H1 (cell line): ENCODE measurements around the gene HRH1. TPM values are rescaled to one million over a fixed set of nuclear protein-coding genes. Genes with fewer than 3 reads are reported as not detected.

Source experiments
- CTCF ChIA-PET: fragments of 300-600 bp; sonication (Branson Sonifier 250); formaldehyde crosslinking; loops from one replicate; lab custom pipeline; 2021; ENCODE audit not compliant: partially characterized antibody; lab: Charles Lee
- POLR2A ChIA-PET: fragments of 300-600 bp; sonication (Branson Sonifier 250); formaldehyde crosslinking; loops from one replicate; lab custom pipeline; 2021; ENCODE audit warnings: inconsistent platforms; ENCODE audit not compliant: partially characterized antibody; lab: Charles Lee
- DNase-seq, 2 experiments: peaks; one replicate each; pipeline versions ENCODE4 v3.0.0 to v3.0.0-alpha.2; 2010 to 2022; ENCODE audit warnings: low spot score in 2 of 2, low read depth in 1 of 2, mixed read lengths in 1 of 2
- FAIRE-seq: peaks from 2 replicates; lab custom pipeline; 2011; peaks lifted over from hg19 to GRCh38; lab: Jason Lieb, UNC
- H2AFZ ChIP-seq: 2 replicates; pipeline ENCODE4 v1.8.1; 2012; ENCODE audit warnings: low read length, inconsistent platforms
- H2AK5ac ChIP-seq: 2 replicates; pipeline ENCODE4 v1.6.1; 2013; ENCODE audit warnings: low read depth, low read length
- H2BK120ac ChIP-seq: replicated peaks from 2 replicates; pipeline ENCODE3; 2013; ENCODE audit warnings: low read depth, low read length, inconsistent platforms
- H2BK12ac ChIP-seq: 2 replicates; pipeline ENCODE4 v1.6.1; 2013; ENCODE audit warnings: low read depth, low read length
- H2BK15ac ChIP-seq: 2 replicates; pipeline ENCODE4 v1.6.1; 2013; ENCODE audit warnings: low read length
- H2BK20ac ChIP-seq: 2 replicates; pipeline ENCODE4 v1.6.1; 2013; ENCODE audit warnings: low read length
- H2BK5ac ChIP-seq: 2 replicates; pipeline ENCODE4 v1.6.1; 2013; ENCODE audit warnings: low read depth, low read length
- H3K14ac ChIP-seq: 2 replicates; pipeline ENCODE4 v1.6.1; 2013; ENCODE audit warnings: inconsistent platforms; ENCODE audit not compliant: insufficient read length
- H3K18ac ChIP-seq: 2 replicates; pipeline ENCODE4 v1.6.1; 2013; ENCODE audit warnings: low read length; ENCODE audit errors: extremely low read depth
- H3K23ac ChIP-seq: 2 replicates; pipeline ENCODE4 v1.6.1; 2013; ENCODE audit warnings: inconsistent platforms; ENCODE audit not compliant: insufficient read length
- H3K23me2 ChIP-seq: 2 replicates; pipeline ENCODE4 v1.6.1; 2013; ENCODE audit warnings: low read depth, low read length
- H3K27ac ChIP-seq: 2 replicates; pipeline ENCODE4 v1.6.1; 2011; ENCODE audit warnings: low read depth, low read length, inconsistent platforms
- H3K27me3 ChIP-seq, 4 experiments: replicated peaks in 1 of 4; 1 replicate in 1 of 4; 2 replicates in 3 of 4; pipeline versions ENCODE4 v1.6.1 to v1.8.1; 2011 to 2013; ENCODE audit warnings: low read length in 3 of 4, mild to moderate bottlenecking in 3 of 4, inconsistent platforms in 2 of 4, mixed read lengths in 2 of 4, moderate library complexity in 1 of 4; ENCODE audit not compliant: control insufficient read depth in 3 of 4, insufficient read depth in 3 of 4; ENCODE audit errors: extremely low read depth in 1 of 4
- H3K36me3 ChIP-seq, 4 experiments: 2 replicates each; pipeline versions ENCODE4 v1.6.1 to v1.8.1; 2011 to 2013; ENCODE audit warnings: mild to moderate bottlenecking in 4 of 4, low read length in 3 of 4, moderate library complexity in 2 of 4, control low read depth in 1 of 4, inconsistent platforms in 1 of 4; ENCODE audit not compliant: insufficient read depth in 4 of 4, control insufficient read depth in 2 of 4
- H3K4ac ChIP-seq: replicated peaks from 2 replicates; pipeline ENCODE3; 2013; ENCODE audit warnings: low read length, low read depth, mixed read lengths, inconsistent platforms; ENCODE audit not compliant: insufficient read length
- H3K4me1 ChIP-seq, 4 experiments: replicated peaks in 1 of 4; 1 replicate in 1 of 4; 2 replicates in 3 of 4; pipeline versions ENCODE4 v1.6.1 to v1.8.1; 2011 to 2013; ENCODE audit warnings: low read length in 3 of 4, inconsistent platforms in 2 of 4, mixed read lengths in 1 of 4; ENCODE audit not compliant: insufficient read depth in 4 of 4, control insufficient read depth in 3 of 4
- H3K4me2 ChIP-seq, 2 experiments: 2 replicates each; pipeline versions ENCODE4 v1.6.1 to v1.8.1; 2011 to 2013; ENCODE audit warnings: low read depth in 2 of 2, low read length in 2 of 2, control low read depth in 1 of 2, inconsistent platforms in 1 of 2, mild to moderate bottlenecking in 1 of 2; ENCODE audit not compliant: insufficient read depth in 1 of 2
- H3K4me3 ChIP-seq, 4 experiments: fragments of 200-600, 300-600 bp in 1 of 4; sonication (generic), shearing (Covaris generic), sonication (Bioruptor Twin) in 1 of 4; 2 replicates each; pipeline versions ENCODE4 v1.5.1 to v1.8.1; 2011 to 2016; ENCODE audit warnings: low read length in 4 of 4, low read depth in 3 of 4, control low read depth in 2 of 4, inconsistent platforms in 2 of 4, mild to moderate bottlenecking in 2 of 4, mixed read lengths in 1 of 4, moderate library complexity in 1 of 4; ENCODE audit not compliant: insufficient read depth in 2 of 4; ENCODE audit errors: extremely low read depth in 1 of 4
- H3K56ac ChIP-seq: replicated peaks from 2 replicates; pipeline ENCODE3; 2013; ENCODE audit warnings: low read depth, mild to moderate bottlenecking, mixed read lengths, low read length, inconsistent platforms; ENCODE audit not compliant: insufficient read length
- H3K79me1 ChIP-seq: 2 replicates; pipeline ENCODE4 v1.6.1; 2013; ENCODE audit warnings: low read depth, low read length, control low read depth
- H3K79me2 ChIP-seq, 2 experiments: 2 replicates each; pipeline versions ENCODE4 v1.6.1 to v1.8.1; 2012 to 2013; ENCODE audit warnings: low read length in 2 of 2, mild to moderate bottlenecking in 2 of 2, inconsistent platforms in 1 of 2; ENCODE audit not compliant: insufficient read depth in 2 of 2, control insufficient read depth in 1 of 2
- H3K9ac ChIP-seq, 4 experiments: replicated peaks in 1 of 4; 1 replicate in 1 of 4; 2 replicates in 3 of 4; pipeline versions ENCODE4 v1.6.1 to v1.8.1; 2011 to 2013; ENCODE audit warnings: low read depth in 3 of 4, low read length in 3 of 4, control low read depth in 2 of 4, mild to moderate bottlenecking in 2 of 4, moderate library complexity in 2 of 4, inconsistent platforms in 1 of 4; ENCODE audit errors: extremely low read depth in 1 of 4
- H3K9me3 ChIP-seq, 2 experiments: 2 replicates each; pipeline versions ENCODE4 v1.6.1 to v1.8.1; 2012 to 2013; ENCODE audit warnings: mild to moderate bottlenecking in 2 of 2, moderate library complexity in 2 of 2, control low read depth in 1 of 2, inconsistent platforms in 1 of 2, low read depth in 1 of 2, low read length in 1 of 2, mixed read lengths in 1 of 2; ENCODE audit not compliant: insufficient read depth in 2 of 2
- H4K20me1 ChIP-seq, 2 experiments: replicated peaks in 1 of 2; 2 replicates each; pipeline versions ENCODE3 to v1.8.1; 2011 to 2013; ENCODE audit warnings: inconsistent platforms in 2 of 2, low read length in 2 of 2, mild to moderate bottlenecking in 1 of 2; ENCODE audit not compliant: insufficient read depth in 2 of 2, control insufficient read depth in 1 of 2
- H4K5ac ChIP-seq: 2 replicates; pipeline ENCODE4 v1.6.1; 2013; ENCODE audit warnings: low read length, low read depth, mixed read lengths, inconsistent platforms; ENCODE audit not compliant: insufficient read length
- H4K8ac ChIP-seq: 2 replicates; pipeline ENCODE4 v1.8.0; 2013; ENCODE audit warnings: mild to moderate bottlenecking, moderate library complexity, low read length, inconsistent platforms; ENCODE audit not compliant: insufficient read depth; ENCODE audit errors: extremely low read depth
- H4K91ac ChIP-seq: replicated peaks from 2 replicates; pipeline ENCODE3; 2013; ENCODE audit warnings: low read length, mixed read lengths, inconsistent platforms; ENCODE audit not compliant: insufficient read length
- CBX8 ChIP-seq: fragments of 300-800, 300-1000 bp; sonication (generic); IDR thresholded peaks from 2 replicates; pipeline ENCODE4 v1.7.1; 2016; ENCODE audit warnings: low read depth, low read length, borderline replicate concordance
- CHD1 ChIP-seq: IDR thresholded peaks from 2 replicates; pipeline ENCODE4 v1.6.1; 2012; ENCODE audit warnings: low read depth, low read length, improper control_type of control experiment
- KDM5A ChIP-seq: fragments of 200-600 bp; IDR thresholded peaks from 2 replicates; pipeline ENCODE4 v1.7.1; 2012; ENCODE audit warnings: mild to moderate bottlenecking, low read length, inconsistent platforms, mixed read lengths
- NRF1 ChIP-seq: IDR thresholded peaks from 2 replicates; pipeline ENCODE4 v1.6.1; 2011; ENCODE audit warnings: mild to moderate bottlenecking, low read depth, low read length, improper control_type of control experiment
- POLR2A ChIP-seq, 2 experiments: IDR thresholded peaks; 1 replicate in 1 of 2; 2 replicates in 1 of 2; pipeline ENCODE4 v1.6.1; 2011; ENCODE audit warnings: low read depth in 2 of 2, low read length in 2 of 2, mild to moderate bottlenecking in 2 of 2; ENCODE audit errors: control extremely low read depth in 1 of 2
- SIRT6 ChIP-seq: IDR thresholded peaks from one replicate; pipeline ENCODE4 v1.7.1; 2012; ENCODE audit warnings: low read length, inconsistent platforms
- SP2 ChIP-seq: IDR thresholded peaks from 2 replicates; pipeline ENCODE4 v1.6.1; 2012; ENCODE audit warnings: mild to moderate bottlenecking, low read length, inconsistent platforms
- TAF1 ChIP-seq: IDR thresholded peaks from 2 replicates; pipeline ENCODE4 v1.6.1; 2011; ENCODE audit warnings: mild to moderate bottlenecking, low read depth, low read length
- TEAD4 ChIP-seq: IDR thresholded peaks from 2 replicates; pipeline ENCODE4 v1.6.1; 2012; ENCODE audit warnings: low read depth, low read length, inconsistent platforms, mixed read lengths
- WGBS, 2 experiments: shearing (Covaris generic) in 1 of 2; methylation state at CpG; one replicate each; pipeline versions ENCODE4 v1.1.6 to v1.1.7; 2013 to 2015; ENCODE audit warnings: low lambda C conversion rate in 2 of 2, mixed read lengths in 2 of 2, inconsistent platforms in 1 of 2, low coverage in 1 of 2, missing lambda C conversion rate in 1 of 2; ENCODE audit not compliant: insufficient replicate concordance in 2 of 2, insufficient coverage in 1 of 2, insufficient read length in 1 of 2; ENCODE audit errors: extremely low coverage in 1 of 2, missing lambda C conversion rate in 1 of 2; 5-methylcytosine and 5-hydroxymethylcytosine counted together
- polyA plus RNA-seq, 7 experiments: library from polyadenylated mRNA; depleted of rRNA in 3 of 7; stranded (reverse) in 5 of 7; unstranded in 2 of 7; fragments of >200 nt in 5 of 7; fragments of 200-250 nt in 2 of 7; gene quantifications; 1 replicate in 5 of 7; 2 replicates in 1 of 7; 4 replicates in 1 of 7; pipeline versions ENCODE4 v1.2.1 to v1.2.3, GENCODE V29; 2011 to 2013; ENCODE audit warnings: missing spikeins in 2 of 7, mixed read lengths in 2 of 7
- total RNA-seq: library from RNA; stranded (reverse); fragmentation: NEBNext Ultra II Directional; extraction: Animal tissue kit (Norgen Biotek cat#: 25700); gene quantifications from 2 replicates; pipeline ENCODE4 v1.2.1, GENCODE V29; 2021
- TF ChIP-seq, protein P1 (sequence below): IDR thresholded peaks from 2 replicates; pipeline ENCODE4 v1.6.1; 2012; ENCODE audit warnings: low read length, inconsistent platforms

HRH1 gene
- total and polyA plus RNA-seq, 2 of the 8 experiments (the other 6 are each of a cell fraction or from before 2014, with no cell fraction given): 0.11 TPM; not detected in 1

DNA sequence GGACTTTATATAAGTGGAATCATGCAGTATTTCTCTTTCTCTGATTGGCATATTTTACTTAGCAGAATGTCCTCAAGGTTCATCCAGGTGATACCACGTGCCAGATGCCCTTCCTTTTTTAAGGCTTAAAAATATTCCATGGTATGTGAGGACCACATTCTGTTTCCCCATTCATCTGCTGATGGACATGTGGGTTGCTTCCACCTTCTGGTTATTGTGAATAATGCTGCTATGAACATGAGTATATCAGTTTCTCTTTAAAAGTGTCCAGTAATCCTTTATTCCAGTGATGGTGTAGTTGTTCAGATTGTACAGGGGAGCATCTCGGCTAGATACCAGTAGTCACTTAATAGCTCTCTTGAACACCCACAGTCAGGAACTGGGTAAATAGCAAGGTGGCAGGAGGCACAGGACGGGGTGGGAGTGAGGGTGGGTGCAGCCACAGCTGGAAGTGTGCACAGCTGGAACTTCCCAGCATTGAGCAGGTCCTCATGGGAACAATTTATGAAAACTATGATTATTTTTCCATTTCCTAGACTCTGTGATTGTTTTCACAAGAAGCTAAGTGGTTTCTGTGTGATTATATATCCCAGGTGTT lies 67.6 kb downstream of the HRH1 start:
- Histone ChIP-seq H2AFZ (no peak overlapping the region), H4K20me1 (no peaks in the 10 kb centered on the region), H3K27ac (no peak overlapping the region), H3K14ac (no peak overlapping the region), H2BK15ac (no peak overlapping the region), H4K91ac (no peak overlapping the region), H3K36me3 (no peaks in the 10 kb centered on the region), H3K56ac (no peak overlapping the region), H3K9ac (no peak overlapping the region), H2BK20ac (no peak overlapping the region), H3K79me1 (no peaks in the 10 kb centered on the region), H4K8ac (no peak overlapping the region), H3K18ac (no peak overlapping the region), H3K4ac (no peak overlapping the region), H2BK120ac (no peak overlapping the region), H3K9me3 (no peaks in the 10 kb centered on the region), H2AK5ac (no peak overlapping the region), H2BK12ac (no peak overlapping the region), H3K79me2 (no peaks in the 10 kb centered on the region), H3K4me1 (no peaks in the 10 kb centered on the region), H3K4me3 (no peak overlapping the region), H3K23me2 (no peaks in the 10 kb centered on the region), H2BK5ac (no peak overlapping the region), H3K23ac (no peak overlapping the region), H3K27me3 (no peaks in the 10 kb centered on the region), H3K4me2 (no peak overlapping the region), H4K5ac (no peak overlapping the region)
- 86% methylated on average over 3 of the region's 3 CpGs; no CpG with 5 or more reads in 1 of the 2 experiments for WGBS, 2 experiments
- no peak for TF ChIP-seq TEAD4
- no peak for TF ChIP-seq KDM5A
- no peak for TF ChIP-seq CHD1
- no peak for TF ChIP-seq TAF1
- TF ChIP-seq, protein P1, sequence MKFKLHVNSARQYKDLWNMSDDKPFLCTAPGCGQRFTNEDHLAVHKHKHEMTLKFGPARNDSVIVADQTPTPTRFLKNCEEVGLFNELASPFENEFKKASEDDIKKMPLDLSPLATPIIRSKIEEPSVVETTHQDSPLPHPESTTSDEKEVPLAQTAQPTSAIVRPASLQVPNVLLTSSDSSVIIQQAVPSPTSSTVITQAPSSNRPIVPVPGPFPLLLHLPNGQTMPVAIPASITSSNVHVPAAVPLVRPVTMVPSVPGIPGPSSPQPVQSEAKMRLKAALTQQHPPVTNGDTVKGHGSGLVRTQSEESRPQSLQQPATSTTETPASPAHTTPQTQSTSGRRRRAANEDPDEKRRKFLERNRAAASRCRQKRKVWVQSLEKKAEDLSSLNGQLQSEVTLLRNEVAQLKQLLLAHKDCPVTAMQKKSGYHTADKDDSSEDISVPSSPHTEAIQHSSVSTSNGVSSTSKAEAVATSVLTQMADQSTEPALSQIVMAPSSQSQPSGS: no peak
- no peak for TF ChIP-seq POLR2A (IDR thresholded peaks at IDR 0.05; ENCODE audit: control extremely low read depth in 1 of 2, low read depth in 2 of 2, low read length in 2 of 2)
- no peak for TF ChIP-seq CBX8
- TF ChIP-seq SP2: no peak
- no peak for TF ChIP-seq NRF1
- no peak for TF ChIP-seq SIRT6
- DNase-seq: no peak
- FAIRE-seq: no peak
- CTCF ChIA-PET: interaction anchor here (0.9 to 1.6 kb wide), 2 partner anchors 14 to 162 kb away, joined by 4 to 6 read pairs; no protein-coding TSS in a partner anchor
- POLR2A ChIA-PET: no interaction called here
